ENCODE data around the gene NPB.
"Not testable (repeated sequence)": the region's sequence is repeated elsewhere in the genome, so short reads cannot be mapped to it uniquely, and the experiment has no call there.

The NPB gene

GRCh38 chr17:81916234-81917001 lies 14.4 kb downstream of the NPB start:
- peak overlapping the region; percentile 66 for H3K4me3 ChIP-seq (ENCODE audit: low read depth, low read length)

GRCh38 chr17:81917565-81918332 lies 15.7 kb downstream of the NPB start, which contains the start of gene SIRT7:
Gene SIRT7 (minus strand): TSS chr17:81918176. CDS start chr17:81918131, 45 bp downstream.
- TF ChIP-seq CTCF (IDR thresholded peaks at IDR 0.05; ENCODE audit: low read depth, low read length), result no peak

More at GRCh38 chr17:81916234-81917001, 14.4 kb downstream of the NPB start:
- no peak for TF ChIP-seq CTCF (IDR thresholded peaks at IDR 0.05; ENCODE audit: low read depth, low read length)

GRCh38 chr17:81918333-81918669 lies 16.3 kb downstream of the NPB start:
- H3K4me3 ChIP-seq (ENCODE audit: low read depth, low read length), result not testable (repeated sequence)

More at GRCh38 chr17:81917565-81918332, 15.7 kb downstream of the NPB start, which contains the start of gene SIRT7:
- peak within 1 kb of the TSS; percentile 66 for H3K4me3 ChIP-seq (ENCODE audit: low read depth, low read length)

GRCh38 chr17:81918832-81919545 lies 17.0 kb downstream of the NPB start:
- TF ChIP-seq CTCF (IDR thresholded peaks at IDR 0.05; ENCODE audit: low read depth, low read length), result no peak
- no peak overlapping the region for H3K4me3 ChIP-seq (ENCODE audit: low read depth, low read length)

GRCh38 chr17:81920612-81921536 lies 18.8 kb downstream of the NPB start:
- TF ChIP-seq CTCF (IDR thresholded peaks at IDR 0.05; ENCODE audit: low read depth, low read length), result no peak

GRCh38 chr17:81921537-81921862 lies 19.5 kb downstream of the NPB start:
- H3K4me3 ChIP-seq (ENCODE audit: low read depth, low read length), result no peak overlapping the region
- TF ChIP-seq CTCF (IDR thresholded peaks at IDR 0.05; ENCODE audit: low read depth, low read length), result no peak

More at GRCh38 chr17:81920612-81921536, 18.8 kb downstream of the NPB start:
- H3K4me3 ChIP-seq (ENCODE audit: low read depth, low read length), result no peak overlapping the region

All from WI38 (cell line).